Measurements from ENCODE around the gene VPS51.

The VPS51 gene

DNA sequence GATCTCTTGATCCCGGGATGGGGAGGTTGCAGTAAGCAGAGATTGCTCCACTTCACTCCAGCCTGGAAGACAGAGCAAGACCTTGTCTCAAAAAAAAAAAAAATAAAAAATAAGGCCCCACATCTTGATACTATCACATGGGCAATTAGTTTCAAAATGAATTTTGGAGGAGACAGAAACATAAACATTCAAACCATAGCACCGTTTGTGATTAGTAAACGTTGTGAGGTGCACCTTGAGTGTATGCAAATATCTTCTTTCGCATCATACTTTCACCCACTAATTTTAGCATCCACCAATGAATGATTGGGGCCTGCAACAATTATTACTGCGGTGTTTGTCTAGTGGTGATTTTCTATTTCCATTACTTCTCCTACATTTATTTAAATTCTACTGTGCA, 63.0 kb downstream of the VPS51 start:
- DNase-seq (ENCODE audit: low spot score): no peak
- ChIA-PET POLR2A (ENCODE audit: low non-redundant PET) (no interaction called here), CTCF (no interaction called here)
- TF ChIP-seq, protein P1, sequence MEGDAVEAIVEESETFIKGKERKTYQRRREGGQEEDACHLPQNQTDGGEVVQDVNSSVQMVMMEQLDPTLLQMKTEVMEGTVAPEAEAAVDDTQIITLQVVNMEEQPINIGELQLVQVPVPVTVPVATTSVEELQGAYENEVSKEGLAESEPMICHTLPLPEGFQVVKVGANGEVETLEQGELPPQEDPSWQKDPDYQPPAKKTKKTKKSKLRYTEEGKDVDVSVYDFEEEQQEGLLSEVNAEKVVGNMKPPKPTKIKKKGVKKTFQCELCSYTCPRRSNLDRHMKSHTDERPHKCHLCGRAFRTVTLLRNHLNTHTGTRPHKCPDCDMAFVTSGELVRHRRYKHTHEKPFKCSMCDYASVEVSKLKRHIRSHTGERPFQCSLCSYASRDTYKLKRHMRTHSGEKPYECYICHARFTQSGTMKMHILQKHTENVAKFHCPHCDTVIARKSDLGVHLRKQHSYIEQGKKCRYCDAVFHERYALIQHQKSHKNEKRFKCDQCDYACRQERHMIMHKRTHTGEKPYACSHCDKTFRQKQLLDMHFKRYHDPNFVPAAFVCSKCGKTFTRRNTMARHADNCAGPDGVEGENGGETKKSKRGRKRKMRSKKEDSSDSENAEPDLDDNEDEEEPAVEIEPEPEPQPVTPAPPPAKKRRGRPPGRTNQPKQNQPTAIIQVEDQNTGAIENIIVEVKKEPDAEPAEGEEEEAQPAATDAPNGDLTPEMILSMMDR (conservative IDR thresholded peaks at IDR 0.05; ENCODE audit: low read depth): no peak
- no peak overlapping the region for H3K27ac ChIP-seq

DNA sequence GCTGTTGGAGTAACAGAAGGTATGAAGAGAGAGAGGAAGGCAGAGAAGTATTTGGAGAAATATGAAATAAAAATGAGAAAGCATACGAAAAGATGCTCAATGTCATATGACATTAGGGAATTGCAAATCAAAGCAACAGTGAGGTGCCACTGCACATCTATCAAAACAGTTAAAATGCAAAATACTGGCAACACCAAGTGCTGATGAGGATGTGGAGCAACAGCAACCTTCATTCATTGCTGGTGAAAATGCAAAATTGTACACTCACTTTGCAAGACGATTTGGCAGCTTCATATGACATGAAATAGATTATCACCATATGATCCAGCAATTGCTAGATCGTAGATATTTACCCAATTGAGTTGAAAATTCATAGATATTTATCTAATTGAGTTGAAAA, 64.6 kb downstream of the VPS51 start:
- POLR2A ChIA-PET (ENCODE audit: low non-redundant PET): no interaction called here
- DNase-seq (ENCODE audit: low spot score): no peak
- CTCF ChIA-PET: no interaction called here
- TF ChIP-seq, protein P1 (conservative IDR thresholded peaks at IDR 0.05; ENCODE audit: low read depth): no peak
- no peak overlapping the region for H3K27ac ChIP-seq
